ENCODE measurements around the gene PRKCD.

The PRKCD gene

GRCh38 chr3:53116956-53117355 lies 44.1 kb upstream of the PRKCD start:
- Histone ChIP-seq H3K79me1 (ENCODE audit: low read length) (no peaks in the 10 kb centered on the region), H2BK15ac (replicated peaks; ENCODE audit: low read depth) (no peak overlapping the region), H3K4ac (ENCODE audit: low read depth, low read length) (no peak overlapping the region), H3K27me3 (ENCODE audit: insufficient read depth, low read length, poor library complexity) (no peaks in the 10 kb centered on the region), H3K4me2 (ENCODE audit: low read length) (no peak overlapping the region), H4K8ac (ENCODE audit: low read depth, low read length) (no peak overlapping the region), H3K9ac (ENCODE audit: low read length) (no peak overlapping the region), H3K23ac (ENCODE audit: low read length) (no peak overlapping the region), H3K18ac (ENCODE audit: low read length) (no peak overlapping the region), H4K5ac (ENCODE audit: low read length) (no peak overlapping the region), H3K4me3 (ENCODE audit: low read length) (no peak overlapping the region), H2AK5ac (ENCODE audit: low read length) (no peak overlapping the region), H2BK120ac (ENCODE audit: low read depth, low read length) (no peak overlapping the region), H3K36me3 (ENCODE audit: control insufficient read depth, insufficient read depth, low read length) (peaks cover 2% of the 10 kb centered on the region), H3K4me1 (ENCODE audit: control insufficient read depth, low read depth, low read length) (no peaks in the 10 kb centered on the region), H3K79me2 (ENCODE audit: control insufficient read depth, insufficient read depth, low read length) (no peaks in the 10 kb centered on the region), H3K56ac (ENCODE audit: low read length) (no peak overlapping the region), H2BK5ac (ENCODE audit: low read length) (no peak overlapping the region), H3K27ac (ENCODE audit: low read depth, low read length) (no peak overlapping the region)
- WGBS (ENCODE audit: extremely low coverage, insufficient coverage, low lambda C conversion rate), result no CpG with 5 or more reads among the region's 1 CpG
- DNase-seq, result no peak

GRCh38 chr3:53120336-53120735 lies 40.7 kb upstream of the PRKCD start:
- Histone ChIP-seq H3K27ac (ENCODE audit: low read depth, low read length) (no peak overlapping the region), H2BK120ac (ENCODE audit: low read depth, low read length) (no peak overlapping the region), H3K4ac (ENCODE audit: low read depth, low read length) (no peak overlapping the region), H3K79me2 (ENCODE audit: control insufficient read depth, insufficient read depth, low read length) (no peaks in the 10 kb centered on the region), H3K18ac (ENCODE audit: low read length) (no peak overlapping the region), H4K8ac (ENCODE audit: low read depth, low read length) (no peak overlapping the region), H2BK15ac (replicated peaks; ENCODE audit: low read depth) (no peak overlapping the region), H3K4me3 (ENCODE audit: low read length) (no peak overlapping the region), H3K4me2 (ENCODE audit: low read length) (no peak overlapping the region), H3K9ac (ENCODE audit: low read length) (no peak overlapping the region), H2AK5ac (ENCODE audit: low read length) (no peak overlapping the region), H3K56ac (ENCODE audit: low read length) (no peak overlapping the region), H3K4me1 (ENCODE audit: control insufficient read depth, low read depth, low read length) (no peaks in the 10 kb centered on the region), H3K23ac (ENCODE audit: low read length) (no peak overlapping the region), H2BK5ac (ENCODE audit: low read length) (no peak overlapping the region), H3K36me3 (ENCODE audit: control insufficient read depth, insufficient read depth, low read length) (peaks cover 3% of the 10 kb centered on the region), H3K27me3 (ENCODE audit: insufficient read depth, low read length, poor library complexity) (no peaks in the 10 kb centered on the region), H3K79me1 (ENCODE audit: low read length) (no peaks in the 10 kb centered on the region), H4K5ac (ENCODE audit: low read length) (no peak overlapping the region)
- no peak for DNase-seq
- WGBS (ENCODE audit: extremely low coverage, insufficient coverage, low lambda C conversion rate), result no CpG with 5 or more reads among the region's 5 CpGs

GRCh38 chr3:53122255-53122932 lies 38.6 kb upstream of the PRKCD start:
- Histone ChIP-seq H4K8ac (ENCODE audit: low read depth, low read length) (no peak overlapping the region), H3K4me3 (ENCODE audit: low read length) (no peak overlapping the region), H2BK5ac (ENCODE audit: low read length) (no peak overlapping the region), H3K4me2 (ENCODE audit: low read length) (no peak overlapping the region), H2AK5ac (ENCODE audit: low read length) (no peak overlapping the region), H3K56ac (ENCODE audit: low read length) (no peak overlapping the region), H3K36me3 (ENCODE audit: control insufficient read depth, insufficient read depth, low read length) (peaks cover 3% of the 10 kb centered on the region), H3K79me2 (ENCODE audit: control insufficient read depth, insufficient read depth, low read length) (no peaks in the 10 kb centered on the region), H4K5ac (ENCODE audit: low read length) (no peak overlapping the region), H3K4ac (ENCODE audit: low read depth, low read length) (no peak overlapping the region), H3K23ac (ENCODE audit: low read length) (no peak overlapping the region), H3K4me1 (ENCODE audit: control insufficient read depth, low read depth, low read length) (no peaks in the 10 kb centered on the region), H2BK120ac (ENCODE audit: low read depth, low read length) (no peak overlapping the region), H3K79me1 (ENCODE audit: low read length) (no peaks in the 10 kb centered on the region), H3K18ac (ENCODE audit: low read length) (no peak overlapping the region), H3K27ac (ENCODE audit: low read depth, low read length) (no peak overlapping the region), H3K27me3 (ENCODE audit: insufficient read depth, low read length, poor library complexity) (no peaks in the 10 kb centered on the region), H2BK15ac (replicated peaks; ENCODE audit: low read depth) (no peak overlapping the region), H3K9ac (ENCODE audit: low read length) (no peak overlapping the region)
- no peak for DNase-seq
- no CpG with 5 or more reads among the region's 4 CpGs for WGBS (ENCODE audit: extremely low coverage, insufficient coverage, low lambda C conversion rate)

- no peak overlapping the region for H3K9ac ChIP-seq (ENCODE audit: low read length)
- H3K27me3 ChIP-seq (ENCODE audit: insufficient read depth, low read length, poor library complexity), result no peaks in the 10 kb centered on the region
- no peak for DNase-seq
- no CpG with 5 or more reads among the region's 1 CpG for WGBS (ENCODE audit: extremely low coverage, insufficient coverage, low lambda C conversion rate)
- H3K23ac ChIP-seq (ENCODE audit: low read length), result no peak overlapping the region
- H3K4me2 ChIP-seq (ENCODE audit: low read length), result no peak overlapping the region
- H2BK15ac ChIP-seq (replicated peaks; ENCODE audit: low read depth), result no peak overlapping the region
- H3K4me3 ChIP-seq (ENCODE audit: low read length), result no peak overlapping the region
- no peak overlapping the region for H3K4ac ChIP-seq (ENCODE audit: low read depth, low read length)
- H3K27ac ChIP-seq (ENCODE audit: low read depth, low read length), result no peak overlapping the region
- H2BK120ac ChIP-seq (ENCODE audit: low read depth, low read length), result no peak overlapping the region
- H3K4me1 ChIP-seq (ENCODE audit: control insufficient read depth, low read depth, low read length), result no peaks in the 10 kb centered on the region
- peaks cover 3% of the 10 kb centered on the region for H3K36me3 ChIP-seq (ENCODE audit: control insufficient read depth, insufficient read depth, low read length)
- H3K18ac ChIP-seq (ENCODE audit: low read length), result no peak overlapping the region
- H4K8ac ChIP-seq (ENCODE audit: low read depth, low read length), result no peak overlapping the region
- H3K79me1 ChIP-seq (ENCODE audit: low read length), result no peaks in the 10 kb centered on the region
- H2BK5ac ChIP-seq (ENCODE audit: low read length), result no peak overlapping the region
- H3K56ac ChIP-seq (ENCODE audit: low read length), result no peak overlapping the region
- no peaks in the 10 kb centered on the region for H3K79me2 ChIP-seq (ENCODE audit: control insufficient read depth, insufficient read depth, low read length)
- no peak overlapping the region for H4K5ac ChIP-seq (ENCODE audit: low read length)
- H2AK5ac ChIP-seq (ENCODE audit: low read length), result no peak overlapping the region
Observed at GRCh38 chr3:53122933-53123305, 38.1 kb upstream of the PRKCD start.

GRCh38 chr3:53123510-53123909 lies 37.5 kb upstream of the PRKCD start:
- no peak overlapping the region for H2BK15ac ChIP-seq (replicated peaks; ENCODE audit: low read depth)
- no peak overlapping the region for H3K27ac ChIP-seq (ENCODE audit: low read depth, low read length)
- no peak overlapping the region for H2AK5ac ChIP-seq (ENCODE audit: low read length)
- no peak overlapping the region for H4K8ac ChIP-seq (ENCODE audit: low read depth, low read length)
- no peak overlapping the region for H3K23ac ChIP-seq (ENCODE audit: low read length)
- H3K4me1 ChIP-seq (ENCODE audit: control insufficient read depth, low read depth, low read length), result no peaks in the 10 kb centered on the region
- H3K9ac ChIP-seq (ENCODE audit: low read length), result no peak overlapping the region
- no peak overlapping the region for H3K56ac ChIP-seq (ENCODE audit: low read length)
- H3K27me3 ChIP-seq (ENCODE audit: insufficient read depth, low read length, poor library complexity), result no peaks in the 10 kb centered on the region
- WGBS (ENCODE audit: extremely low coverage, insufficient coverage, low lambda C conversion rate), result no CpG with 5 or more reads among the region's 8 CpGs
- H3K4me3 ChIP-seq (ENCODE audit: low read length), result no peak overlapping the region
- H4K5ac ChIP-seq (ENCODE audit: low read length), result no peak overlapping the region
- H3K18ac ChIP-seq (ENCODE audit: low read length), result no peak overlapping the region
- H2BK5ac ChIP-seq (ENCODE audit: low read length), result no peak overlapping the region
- no peak for DNase-seq
- H3K4ac ChIP-seq (ENCODE audit: low read depth, low read length), result no peak overlapping the region
- no peaks in the 10 kb centered on the region for H3K79me2 ChIP-seq (ENCODE audit: control insufficient read depth, insufficient read depth, low read length)
- H3K4me2 ChIP-seq (ENCODE audit: low read length), result no peak overlapping the region
- peaks cover 2% of the 10 kb centered on the region for H3K79me1 ChIP-seq (ENCODE audit: low read length)
- H2BK120ac ChIP-seq (ENCODE audit: low read depth, low read length), result no peak overlapping the region
- peaks cover 3% of the 10 kb centered on the region for H3K36me3 ChIP-seq (ENCODE audit: control insufficient read depth, insufficient read depth, low read length)

GRCh38 chr3:53123953-53124352 lies 37.1 kb upstream of the PRKCD start:
- Histone ChIP-seq H3K4me1 (ENCODE audit: control insufficient read depth, low read depth, low read length) (no peaks in the 10 kb centered on the region), H3K4me2 (ENCODE audit: low read length) (no peak overlapping the region), H2BK15ac (replicated peaks; ENCODE audit: low read depth) (no peak overlapping the region), H2AK5ac (ENCODE audit: low read length) (no peak overlapping the region), H4K5ac (ENCODE audit: low read length) (no peak overlapping the region), H3K56ac (ENCODE audit: low read length) (no peak overlapping the region), H2BK5ac (ENCODE audit: low read length) (no peak overlapping the region), H3K79me2 (ENCODE audit: control insufficient read depth, insufficient read depth, low read length) (no peaks in the 10 kb centered on the region), H3K9ac (ENCODE audit: low read length) (no peak overlapping the region), H3K27me3 (ENCODE audit: insufficient read depth, low read length, poor library complexity) (no peaks in the 10 kb centered on the region), H3K27ac (ENCODE audit: low read depth, low read length) (no peak overlapping the region), H3K4me3 (ENCODE audit: low read length) (no peak overlapping the region), H4K8ac (ENCODE audit: low read depth, low read length) (no peak overlapping the region), H3K79me1 (ENCODE audit: low read length) (peaks cover 2% of the 10 kb centered on the region), H3K18ac (ENCODE audit: low read length) (no peak overlapping the region), H3K36me3 (ENCODE audit: control insufficient read depth, insufficient read depth, low read length) (peaks cover 3% of the 10 kb centered on the region), H3K23ac (ENCODE audit: low read length) (no peak overlapping the region), H2BK120ac (ENCODE audit: low read depth, low read length) (no peak overlapping the region), H3K4ac (ENCODE audit: low read depth, low read length) (no peak overlapping the region)
- DNase-seq, result no peak
- WGBS (ENCODE audit: extremely low coverage, insufficient coverage, low lambda C conversion rate), result no CpG with 5 or more reads among the region's 6 CpGs

Data from mesendoderm (in vitro differentiated cells).